Activated naive CD4-positive, alpha-beta T cell treated with anti-CD3 and anti-CD28 coated beads for 36 hours (primary cell): Measurements from ENCODE around the gene CRYBG3. TPM values are rescaled to one million over a fixed set of nuclear protein-coding genes. Genes with fewer than 3 reads are reported as not detected.

Experiments used
- CTCF ChIA-PET: fragments of 350-600 bp; sonication (Branson Sonifier 250); formaldehyde crosslinking; loops from one replicate; lab custom pipeline; 2021; ENCODE audit warnings: antibody characterized with exemption; lab: Charles Lee
- DNase-seq: peaks from one replicate; pipeline ENCODE4 v3.0.0-alpha.2; 2020
- H3K27ac Mint-ChIP-seq: one replicate; pipeline ENCODE4 v1.8.0; 2021; ENCODE audit warnings: mild to moderate bottlenecking, mixed read lengths
- H3K27me3 Mint-ChIP-seq: one replicate; pipeline ENCODE4 v1.8.0; 2021; ENCODE audit warnings: low read depth, mixed read lengths
- H3K36me3 Mint-ChIP-seq: one replicate; pipeline ENCODE4 v1.8.0; 2021; ENCODE audit warnings: low read depth, mixed read lengths
- H3K4me1 Mint-ChIP-seq: one replicate; pipeline ENCODE4 v1.8.0; 2021; ENCODE audit warnings: low read depth, mixed read lengths
- H3K4me3 Mint-ChIP-seq: one replicate; pipeline ENCODE4 v1.8.0; 2021; ENCODE audit warnings: mild to moderate bottlenecking, moderate library complexity, mixed read lengths
- H3K9me3 Mint-ChIP-seq: one replicate; pipeline ENCODE4 v1.8.0; 2021; ENCODE audit warnings: mixed read lengths
- intact Hi-C: fragments of 100-400 bp; cut with micrococcal nuclease; formaldehyde crosslinking; loops from one replicate; pipeline ENCODE4 v1.15.1; 2023
- total RNA-seq, 2 experiments: library from RNA; stranded (reverse); gene quantifications; one replicate each; pipeline ENCODE4 v1.2.3, GENCODE V29; 2021

Gene CRYBG3
- total RNA-seq, 2 experiments from 2014 or later = 1.3 to 1.7 TPM

DNA sequence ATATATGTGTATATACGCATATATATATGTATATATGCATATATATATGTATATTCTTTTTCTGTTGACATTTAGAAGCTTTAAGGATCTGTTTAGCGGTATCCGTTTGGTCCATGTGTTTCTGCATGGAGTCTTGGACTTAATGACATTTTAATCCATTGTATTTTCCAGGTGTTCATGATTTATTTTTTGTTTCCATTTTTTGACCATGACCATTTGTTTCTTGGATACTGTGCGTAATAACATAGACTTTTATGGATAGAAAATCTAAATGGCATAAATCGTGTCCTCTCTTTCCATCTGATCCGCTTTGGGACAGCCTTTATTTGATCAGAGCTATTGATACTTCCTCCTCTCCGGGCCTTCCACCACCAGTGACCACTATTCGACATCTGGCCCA lies 19.5 kb downstream of the CRYBG3 start:
- Mint-ChIP-seq H3K4me3 (no peak overlapping the region), H3K4me1 (no peaks in the 10 kb centered on the region), H3K27me3 (no peaks in the 10 kb centered on the region), H3K27ac (no peak overlapping the region), H3K9me3 (no peaks in the 10 kb centered on the region), H3K36me3 (peaks cover 2% of the 10 kb centered on the region)
- no peak for DNase-seq
- intact Hi-C loops = no loop called here
- CTCF ChIA-PET = no interaction called here

DNA sequence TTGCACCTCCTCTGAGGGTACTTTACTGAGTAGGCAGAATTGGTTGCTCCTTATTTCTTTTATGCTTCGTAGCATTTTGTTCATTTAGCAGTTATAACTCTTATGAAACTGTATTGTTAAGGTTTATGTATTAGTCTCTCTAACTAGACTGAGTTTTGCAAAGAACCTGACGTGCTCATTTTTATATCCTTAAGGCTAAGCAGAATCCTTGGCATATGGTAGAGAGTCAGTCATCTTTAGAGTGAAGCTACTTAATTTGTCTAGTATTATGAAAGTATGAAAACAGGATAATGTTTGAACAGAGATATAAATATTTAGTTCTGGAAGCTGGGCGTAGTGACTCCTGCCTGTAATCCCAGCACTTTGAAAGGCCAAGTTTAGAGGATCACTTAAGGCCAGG lies 20.1 kb downstream of the CRYBG3 start:
- H3K4me1 Mint-ChIP-seq = no peaks in the 10 kb centered on the region
- no peaks in the 10 kb centered on the region for H3K9me3 Mint-ChIP-seq
- no peak for DNase-seq
- H3K27me3 Mint-ChIP-seq = no peaks in the 10 kb centered on the region
- intact Hi-C loops = no loop called here
- H3K4me3 Mint-ChIP-seq = no peak overlapping the region
- no peak overlapping the region for H3K27ac Mint-ChIP-seq
- CTCF ChIA-PET = no interaction called here
- H3K36me3 Mint-ChIP-seq = peaks cover 2% of the 10 kb centered on the region

DNA sequence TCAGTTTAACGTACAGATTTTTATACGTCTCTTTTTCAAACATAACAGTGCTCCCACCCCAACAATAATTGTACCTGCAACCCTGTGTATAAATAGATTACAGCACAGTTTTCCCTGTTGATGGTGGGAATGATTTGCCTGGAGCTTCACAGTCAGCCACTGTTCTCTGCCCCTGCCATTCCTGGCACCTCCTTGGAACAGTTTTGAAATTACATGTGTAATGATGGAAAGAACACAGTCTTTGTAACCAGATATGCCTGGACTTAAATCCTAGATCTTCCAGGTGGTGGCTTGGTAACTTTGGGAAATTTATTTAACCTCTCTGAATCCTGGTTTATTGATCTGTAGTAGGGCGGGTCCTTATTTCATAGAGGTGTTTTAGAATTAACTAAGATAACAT lies 27.0 kb downstream of the CRYBG3 start:
- no peaks in the 10 kb centered on the region for H3K27me3 Mint-ChIP-seq
- intact Hi-C loops = no loop called here
- no peak overlapping the region for H3K4me3 Mint-ChIP-seq
- CTCF ChIA-PET = no interaction called here
- no peak for DNase-seq
- no peak overlapping the region for H3K27ac Mint-ChIP-seq
- H3K36me3 Mint-ChIP-seq = peaks cover 2% of the 10 kb centered on the region
- no peaks in the 10 kb centered on the region for H3K4me1 Mint-ChIP-seq
- peaks cover 2% of the 10 kb centered on the region for H3K9me3 Mint-ChIP-seq

DNA sequence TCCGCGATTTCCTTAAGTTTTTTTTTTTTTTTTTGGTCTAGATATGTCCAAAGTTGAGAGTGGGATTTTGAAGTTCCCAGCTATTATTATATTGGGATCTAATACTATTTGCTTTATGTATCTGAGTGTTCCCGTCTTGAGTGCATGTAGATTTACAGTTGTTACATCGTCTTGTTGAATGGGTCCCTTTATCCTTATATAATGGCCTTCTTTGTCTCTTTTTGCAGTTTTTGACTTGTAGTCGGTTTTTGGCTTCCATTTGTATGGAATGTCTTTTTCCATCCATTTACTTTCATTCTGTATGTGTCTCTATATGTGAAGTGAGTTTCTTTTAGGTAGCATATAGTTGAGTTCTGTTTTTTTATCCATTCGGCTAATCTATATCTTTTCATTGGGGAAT lies 35.6 kb downstream of the CRYBG3 start:
- no peaks in the 10 kb centered on the region for H3K36me3 Mint-ChIP-seq

DNA sequence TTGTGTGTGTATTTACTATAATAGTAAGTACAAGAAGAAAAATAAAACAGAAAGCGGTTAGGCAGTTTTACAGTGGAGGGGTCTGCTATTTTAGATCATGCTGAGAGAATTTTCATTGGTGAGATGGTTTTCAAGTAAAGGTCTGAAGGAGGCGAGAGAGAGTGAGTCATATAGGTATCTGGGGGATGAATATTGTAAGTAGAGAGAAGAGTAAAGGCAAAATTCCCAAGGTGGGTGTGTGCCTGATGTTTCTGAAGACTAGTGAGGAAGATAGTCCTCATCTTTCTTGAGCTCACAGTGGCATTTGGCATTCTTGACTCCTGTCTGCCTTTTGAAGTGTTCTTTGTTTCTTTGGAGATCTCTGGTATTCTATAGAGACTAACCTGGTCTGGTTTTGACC lies 38.6 kb downstream of the CRYBG3 start:
- CTCF ChIA-PET = no interaction called here
- Mint-ChIP-seq H3K4me3 (no peak overlapping the region), H3K9me3 (no peaks in the 10 kb centered on the region), H3K4me1 (no peaks in the 10 kb centered on the region), H3K36me3 (no peaks in the 10 kb centered on the region), H3K27me3 (no peaks in the 10 kb centered on the region), H3K27ac (no peak overlapping the region)
- no peak for DNase-seq
- intact Hi-C loops = no loop called here

More for the DNA sequence above, 35.6 kb downstream of the CRYBG3 start:
- Mint-ChIP-seq H3K4me3 (no peak overlapping the region), H3K9me3 (peaks cover 7% of the 10 kb centered on the region), H3K27me3 (no peaks in the 10 kb centered on the region), H3K27ac (no peak overlapping the region), H3K4me1 (no peaks in the 10 kb centered on the region)
- intact Hi-C loops = no loop called here
- DNase-seq = no peak
- CTCF ChIA-PET = interaction anchor here (0.7 kb wide), 2 partner anchors 79 to 692 kb away, joined by 3 to 4 read pairs; no protein-coding TSS in a partner anchor

DNA sequence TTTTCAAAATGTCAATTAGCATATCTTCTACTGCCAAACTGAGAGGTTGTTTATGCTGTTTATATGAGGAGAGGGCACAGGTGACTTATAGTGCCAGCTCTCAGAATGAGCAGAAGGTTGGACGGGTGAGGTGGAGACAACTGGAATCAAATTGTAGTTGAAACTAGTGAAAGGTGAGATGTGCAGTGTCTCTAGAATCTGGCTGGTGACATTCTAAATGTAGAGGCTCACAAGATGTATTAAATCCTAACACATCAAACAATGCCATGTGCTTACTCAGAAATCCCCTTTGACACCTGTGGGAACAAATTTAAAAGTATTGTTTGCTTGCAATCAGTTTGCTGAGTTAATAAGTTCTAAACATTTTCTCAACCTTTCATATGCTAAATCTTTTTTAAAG lies 40.8 kb downstream of the CRYBG3 start:
- H3K4me1 Mint-ChIP-seq = peaks cover 2% of the 10 kb centered on the region
- no peaks in the 10 kb centered on the region for H3K9me3 Mint-ChIP-seq
- H3K36me3 Mint-ChIP-seq = no peaks in the 10 kb centered on the region
- CTCF ChIA-PET = no interaction called here
- no peak overlapping the region for H3K27ac Mint-ChIP-seq
- DNase-seq = no peak
- H3K27me3 Mint-ChIP-seq = no peaks in the 10 kb centered on the region
- no peak overlapping the region for H3K4me3 Mint-ChIP-seq
- intact Hi-C loops = no loop called here

DNA sequence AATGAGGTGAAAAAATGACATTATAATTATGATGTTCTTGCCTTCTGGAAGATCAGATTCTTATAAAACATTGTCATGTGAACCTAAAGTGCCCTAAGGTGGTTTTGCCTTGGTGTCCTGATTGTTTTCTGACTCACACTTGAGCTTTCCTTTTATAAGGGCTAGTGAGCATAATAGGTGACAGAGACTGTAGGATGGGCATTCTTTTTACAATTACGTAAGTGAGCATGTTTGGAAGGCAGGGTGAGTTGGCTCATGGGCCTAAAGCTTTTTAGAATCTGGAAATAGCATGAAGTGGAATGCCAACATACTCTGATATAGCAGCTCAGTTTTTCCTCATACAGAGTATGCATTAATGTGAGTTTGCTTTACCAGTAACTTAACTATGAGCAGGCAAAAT lies 41.2 kb downstream of the CRYBG3 start:
- intact Hi-C loops = no loop called here
- Mint-ChIP-seq H3K9me3 (no peaks in the 10 kb centered on the region), H3K4me1 (peaks cover 2% of the 10 kb centered on the region), H3K27ac (no peak overlapping the region), H3K27me3 (no peaks in the 10 kb centered on the region), H3K36me3 (no peaks in the 10 kb centered on the region), H3K4me3 (no peak overlapping the region)
- no peak for DNase-seq
- CTCF ChIA-PET = no interaction called here

DNA sequence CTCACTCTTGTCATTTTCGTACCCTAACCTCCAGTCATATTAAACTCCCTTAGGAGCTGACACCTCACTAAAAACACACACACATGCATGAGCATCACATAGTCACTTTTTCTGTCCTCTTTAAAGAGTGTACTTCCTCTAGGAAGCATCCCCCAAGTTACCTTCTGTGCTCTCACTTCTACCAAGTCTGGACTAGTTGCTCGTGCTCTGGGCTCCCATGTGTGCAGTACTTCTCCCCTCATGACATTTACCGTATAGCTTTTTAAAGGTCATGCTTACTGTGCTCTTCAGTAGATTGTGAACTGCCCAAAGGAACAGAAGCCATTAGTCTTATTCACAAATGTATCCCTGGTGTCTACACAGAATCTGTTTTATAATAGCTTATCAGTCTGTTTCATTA lies 42.0 kb downstream of the CRYBG3 start:
- H3K36me3 Mint-ChIP-seq = no peaks in the 10 kb centered on the region
- CTCF ChIA-PET = no interaction called here
- intact Hi-C loops = no loop called here
- H3K9me3 Mint-ChIP-seq = no peaks in the 10 kb centered on the region
- H3K27me3 Mint-ChIP-seq = no peaks in the 10 kb centered on the region
- H3K27ac Mint-ChIP-seq = no peak overlapping the region
- peaks cover 2% of the 10 kb centered on the region for H3K4me1 Mint-ChIP-seq
- no peak for DNase-seq
- no peak overlapping the region for H3K4me3 Mint-ChIP-seq

DNA sequence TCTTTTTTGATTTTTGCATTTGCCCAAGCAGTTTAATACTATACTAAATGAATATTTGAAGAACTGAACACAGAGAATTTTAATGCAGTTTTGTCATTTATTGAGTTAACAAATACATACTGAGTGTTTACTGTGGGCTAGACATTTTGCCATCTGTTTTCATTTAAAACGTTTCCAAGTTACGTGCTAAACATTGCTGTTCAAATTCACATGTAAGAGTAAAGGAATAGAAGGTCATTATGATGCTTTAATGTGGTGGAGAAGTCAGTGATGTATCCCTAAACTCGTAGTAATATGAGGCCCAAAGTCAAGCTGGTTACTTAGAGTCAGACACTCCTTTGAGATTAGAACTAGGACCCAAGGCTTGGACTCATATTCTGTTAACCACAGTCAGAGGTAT lies 49.4 kb downstream of the CRYBG3 start:
- CTCF ChIA-PET = no interaction called here
- Mint-ChIP-seq H3K4me1 (peaks cover 19% of the 10 kb centered on the region), H3K27me3 (no peaks in the 10 kb centered on the region), H3K4me3 (no peak overlapping the region), H3K27ac (no peak overlapping the region), H3K36me3 (no peaks in the 10 kb centered on the region), H3K9me3 (no peaks in the 10 kb centered on the region)
- DNase-seq = no peak
- intact Hi-C loops = loop anchor here (5.0 to 10.0 kb wide), 2 partner anchors 111 to 664 kb away; partner anchors contain the start of gene GPR15

DNA sequence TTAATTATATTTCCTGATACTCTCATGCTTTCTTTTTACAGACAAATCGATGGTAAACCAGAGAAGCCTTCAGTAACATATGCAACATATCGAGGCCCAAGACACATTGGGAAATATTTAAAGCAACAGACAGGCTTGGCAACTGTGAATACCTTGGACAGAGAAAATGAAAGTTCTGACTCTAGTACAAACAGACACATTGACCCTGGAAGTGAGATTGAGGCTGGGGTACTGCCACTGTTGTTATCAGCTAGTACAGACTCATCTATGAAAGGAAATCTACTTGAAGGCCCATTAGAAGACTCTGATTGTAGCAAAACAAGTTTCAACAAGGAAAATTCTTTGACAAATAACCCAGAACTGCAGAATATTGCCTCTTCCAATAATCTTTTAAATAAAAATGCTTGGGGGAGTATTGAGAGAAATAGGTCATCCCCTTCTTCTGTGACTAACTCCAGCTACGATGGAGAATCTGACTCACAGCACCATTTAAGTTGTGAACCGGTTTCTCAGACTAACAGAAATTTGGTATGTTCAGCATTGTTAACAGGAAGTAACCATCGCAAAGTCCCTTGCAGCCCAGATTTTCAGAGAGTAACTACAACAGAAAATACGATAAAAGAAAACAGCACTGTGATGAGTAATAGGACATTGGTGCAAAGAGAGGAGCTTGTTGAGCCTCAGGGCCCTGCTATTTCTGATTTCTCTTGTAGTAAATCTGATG lies 50.2 kb downstream of the CRYBG3 start:
- H3K4me1 Mint-ChIP-seq = peaks cover 16% of the 10 kb centered on the region
- CTCF ChIA-PET = interaction anchor here (0.6 to 1.0 kb wide), 3 partner anchors 9 to 168 kb away, joined by 3 to 4 read pairs (median 3); no protein-coding TSS in a partner anchor
- H3K4me3 Mint-ChIP-seq = no peak overlapping the region
- peak overlapping the region; percentile 67 for H3K27ac Mint-ChIP-seq
- no peaks in the 10 kb centered on the region for H3K9me3 Mint-ChIP-seq
- no peaks in the 10 kb centered on the region for H3K36me3 Mint-ChIP-seq
- H3K27me3 Mint-ChIP-seq = no peaks in the 10 kb centered on the region
- intact Hi-C loops = loop anchor here (1.0 to 10.0 kb wide), 4 partner anchors 51 to 663 kb away; partner anchors contain the start of gene GPR15
- peak; percentile 58 for DNase-seq

DNA sequence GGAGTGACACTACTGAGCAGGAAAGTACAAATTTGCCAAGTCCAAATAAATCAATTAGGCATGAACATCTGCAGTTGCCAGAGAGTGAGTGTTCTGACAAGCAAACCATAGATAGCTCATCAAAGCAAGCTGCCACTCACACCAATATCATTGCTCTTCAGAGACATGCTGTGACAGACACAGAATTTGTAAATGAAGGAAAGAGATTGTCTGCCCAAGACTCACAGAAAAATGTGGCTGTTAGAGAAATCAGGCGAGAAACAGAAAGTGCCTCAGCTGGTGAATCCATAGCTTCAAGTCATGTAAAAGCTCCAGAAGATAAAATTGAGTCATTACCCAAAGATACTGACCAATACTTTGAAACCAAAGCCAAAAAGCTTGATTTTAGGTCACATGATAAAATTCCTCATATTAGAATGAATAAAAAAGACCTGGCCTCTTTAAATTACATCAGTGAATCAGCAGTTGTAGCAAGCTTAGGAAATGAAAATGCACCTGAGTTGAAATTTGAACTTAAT lies 50.8 kb downstream of the CRYBG3 start:
- intact Hi-C loops = loop anchor here (1.0 to 10.0 kb wide), 4 partner anchors 51 to 662 kb away; partner anchors contain the start of gene GPR15
- H3K9me3 Mint-ChIP-seq = no peaks in the 10 kb centered on the region
- no peak for DNase-seq
- no peak overlapping the region for H3K4me3 Mint-ChIP-seq
- CTCF ChIA-PET = interaction anchor here (0.6 to 1.0 kb wide), 3 partner anchors 8 to 167 kb away, joined by 3 to 4 read pairs (median 3); no protein-coding TSS in a partner anchor
- H3K27me3 Mint-ChIP-seq = no peaks in the 10 kb centered on the region
- peak overlapping the region; percentile 67 for H3K27ac Mint-ChIP-seq
- H3K4me1 Mint-ChIP-seq = peaks cover 16% of the 10 kb centered on the region
- no peaks in the 10 kb centered on the region for H3K36me3 Mint-ChIP-seq

DNA sequence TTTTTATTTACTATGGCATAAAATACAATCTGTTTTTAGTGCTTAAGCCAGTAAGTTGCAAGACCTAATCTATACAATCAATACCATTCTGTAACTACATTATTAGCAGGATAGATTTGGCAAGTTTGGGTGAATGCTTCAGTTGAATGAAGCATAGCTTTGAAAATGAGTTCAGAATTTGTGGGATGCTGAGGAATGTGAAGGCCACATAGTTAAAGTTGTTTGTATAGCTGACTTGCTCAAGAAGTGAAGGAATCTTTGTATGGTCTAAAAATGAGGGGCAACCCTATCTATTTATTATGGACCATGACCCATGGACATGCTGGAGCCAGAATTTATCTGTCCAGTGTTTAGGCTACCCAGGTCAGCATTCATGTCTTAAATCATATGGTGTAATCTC lies 58.5 kb downstream of the CRYBG3 start:
- no peak overlapping the region for H3K27ac Mint-ChIP-seq
- CTCF ChIA-PET = interaction anchor here (0.6 kb wide), 1 partner anchor 8 kb away, joined by 3 read pairs; no protein-coding TSS in a partner anchor
- intact Hi-C loops = no loop called here
- H3K27me3 Mint-ChIP-seq = no peaks in the 10 kb centered on the region
- H3K4me1 Mint-ChIP-seq = peaks cover 6% of the 10 kb centered on the region
- H3K9me3 Mint-ChIP-seq = no peaks in the 10 kb centered on the region
- no peak for DNase-seq
- no peak overlapping the region for H3K4me3 Mint-ChIP-seq
- H3K36me3 Mint-ChIP-seq = no peaks in the 10 kb centered on the region
